HG02970 (cell line): ENCODE results near the gene TAB3.
A peak's percentile ranks its signal among the peaks of the same experiment; 100 is the strongest.

Experiments
- ATAC-seq: cut with Tn5 transposase; IDR thresholded peaks from one replicate; pipeline ENCODE4 v1.9.1; 2021; ENCODE audit warnings: mild to moderate bottlenecking, moderate library complexity, moderate number of reproducible peaks; ENCODE audit not compliant: unreplicated experiment, low FRiP score

TAB3 gene

DNA sequence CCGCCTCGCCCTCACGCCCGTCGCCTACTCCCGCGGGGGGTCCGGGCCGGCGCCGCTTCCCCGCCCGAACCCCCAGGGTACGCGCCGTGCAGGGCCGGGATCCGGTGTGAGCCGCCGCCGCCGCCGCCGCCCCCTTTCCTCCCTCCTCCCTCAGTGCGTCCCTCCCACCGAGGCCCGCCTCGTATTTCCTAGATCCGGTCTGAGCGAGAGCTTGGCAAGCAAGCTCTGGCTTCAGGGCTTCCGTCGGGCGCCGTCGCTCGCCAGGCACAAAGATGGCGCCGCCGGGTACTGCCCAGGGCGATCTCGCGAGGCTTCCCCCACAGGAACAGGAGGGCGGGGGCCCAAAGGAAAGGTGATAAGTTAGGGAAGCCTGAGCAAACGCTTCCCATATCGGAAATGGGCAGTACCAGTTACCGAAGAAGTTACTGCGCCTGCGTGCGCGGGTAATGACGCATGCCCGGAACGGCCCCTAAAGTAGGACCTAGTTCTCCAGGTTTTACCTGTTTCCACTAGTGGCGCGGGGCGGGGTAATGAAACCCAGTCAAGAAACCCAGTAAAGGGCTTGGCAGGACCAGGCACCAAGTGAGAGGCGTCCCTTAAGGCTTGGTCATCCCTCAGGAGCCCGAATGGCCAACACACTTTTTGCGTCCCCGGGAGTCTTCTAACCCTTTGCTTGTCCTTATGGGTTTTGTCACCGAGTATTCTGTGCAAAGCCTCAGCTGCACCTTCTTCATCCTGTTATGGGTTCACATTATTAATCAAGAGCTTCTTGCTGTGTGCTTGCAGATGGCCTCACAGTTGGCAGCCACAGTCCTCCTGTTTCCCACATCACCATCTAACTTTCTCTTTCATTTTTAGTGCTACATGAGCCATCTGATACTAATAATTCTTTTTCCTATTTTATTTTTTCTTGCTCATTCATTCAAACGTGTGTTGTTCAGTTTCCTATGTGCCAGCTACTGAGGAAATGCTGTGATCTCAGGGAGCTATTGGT is at the start of gene TAB3:
TSS of gene TAB3 (minus strand) at position 108 of the 994 bp plus-strand sequence. CDS start 29,666 bp downstream, outside the sequence.
- peak; percentile 83 for ATAC-seq

DNA sequence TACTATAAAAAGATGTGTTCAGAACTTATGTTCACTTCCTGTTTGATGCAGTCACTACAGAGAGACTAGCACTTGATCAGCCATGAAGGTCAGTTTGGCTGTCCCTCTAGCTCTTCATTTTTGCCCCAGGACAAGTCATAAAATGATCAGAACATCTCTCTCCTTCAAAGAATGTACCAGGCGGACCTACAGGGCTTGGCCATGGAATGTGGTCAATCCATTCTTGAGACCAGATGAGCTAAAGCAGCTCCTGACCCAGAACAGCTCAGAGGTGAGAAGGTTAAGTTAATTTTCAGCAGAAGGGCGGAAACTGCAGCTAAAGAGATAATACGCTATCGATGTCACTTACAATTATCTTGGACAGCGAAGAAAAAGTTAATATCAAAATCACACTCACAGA is 49.2 kb upstream of the TAB3 start:
- no peak for ATAC-seq

DNA sequence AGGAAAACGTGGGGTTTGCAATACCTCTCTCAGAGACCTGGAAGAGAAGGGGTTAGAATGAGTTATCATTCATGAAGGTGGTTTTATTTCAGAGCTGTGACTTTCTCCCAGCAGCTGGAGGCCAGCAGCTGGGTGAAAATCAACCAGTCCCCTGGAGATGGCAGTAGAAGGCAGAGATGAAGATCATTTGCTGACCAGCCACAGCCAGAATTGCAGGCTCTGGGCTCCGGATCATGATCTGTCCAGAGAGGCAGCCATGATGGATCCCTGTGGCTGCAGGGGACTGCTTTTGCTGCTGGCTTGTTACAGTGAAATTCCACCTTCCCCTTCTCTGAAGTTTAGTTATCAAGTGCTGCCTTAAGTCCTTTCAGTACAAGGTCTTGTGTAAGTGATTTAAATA is 46.9 kb upstream of the TAB3 start:
- no peak for ATAC-seq

DNA sequence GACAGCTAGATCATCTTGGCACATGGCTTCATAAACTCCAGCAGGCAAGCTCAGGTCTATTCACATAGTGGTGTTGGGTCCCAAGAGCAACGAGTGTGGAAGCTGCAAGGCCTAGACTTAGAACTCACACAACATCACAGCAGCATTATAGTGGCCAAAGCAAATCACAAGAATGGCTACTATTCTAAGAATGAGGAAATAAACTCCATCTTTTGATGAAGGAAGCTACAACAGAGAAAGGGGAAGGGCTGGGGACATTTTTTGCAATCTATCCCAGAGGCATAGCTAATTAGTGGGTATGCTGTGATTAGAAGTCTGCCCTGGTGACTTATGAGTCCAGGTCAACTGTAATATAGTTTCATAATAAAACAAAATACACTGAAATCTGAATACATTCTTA is 42.9 kb upstream of the TAB3 start:
- ATAC-seq, result no peak

GRCh38 chrX:30930679-30931078 is 41.6 kb upstream of the TAB3 start:
- no peak for ATAC-seq

- no peak for ATAC-seq
Observed at GRCh38 chrX:30930143-30930542, 41.1 kb upstream of the TAB3 start.

GRCh38 chrX:30920271-30920670 is 31.2 kb upstream of the TAB3 start:
- ATAC-seq, result no peak

DNA sequence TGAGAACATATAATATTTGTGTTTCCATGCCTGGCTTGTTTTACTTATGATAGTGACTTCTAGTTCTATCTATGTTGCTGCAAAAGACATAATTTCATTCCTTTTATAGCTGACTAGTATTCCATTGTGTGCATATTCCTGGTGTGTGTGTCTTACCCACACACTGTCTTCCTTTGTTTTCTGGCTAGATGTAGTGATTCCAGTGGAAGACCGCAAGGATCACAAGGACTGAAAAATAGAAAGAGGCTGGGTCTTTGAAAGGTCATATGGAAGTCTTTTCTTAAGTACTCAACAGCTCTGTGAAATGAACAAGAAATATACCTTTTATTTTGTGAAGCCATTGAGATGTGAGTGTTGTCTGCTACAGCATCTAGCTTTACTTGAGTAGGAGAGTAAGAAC is 29.4 kb upstream of the TAB3 start:
- ATAC-seq, result no peak

DNA sequence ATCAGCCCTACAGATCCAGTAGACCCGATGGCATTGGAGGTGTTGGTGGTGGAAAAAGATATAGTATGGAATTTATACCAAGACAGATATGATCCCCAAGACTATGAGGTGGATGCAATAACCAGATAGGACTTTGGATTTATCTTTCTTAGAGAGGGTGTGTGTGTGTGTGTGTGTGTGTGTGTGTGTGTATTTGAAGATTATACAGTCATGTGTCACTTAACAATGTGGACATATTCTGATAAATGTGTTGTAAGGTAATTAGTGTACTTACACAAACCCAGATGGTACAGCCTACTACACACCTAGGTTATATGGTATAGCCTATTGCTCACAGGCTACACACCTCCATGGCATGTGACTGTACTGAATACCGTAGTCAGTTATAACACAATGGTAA is 24.4 kb upstream of the TAB3 start:
- ATAC-seq, result no peak

GRCh38 chrX:30910124-30910860 is 21.2 kb upstream of the TAB3 start:
- ATAC-seq, result no peak

GRCh38 chrX:30906726-30907125 is 17.7 kb upstream of the TAB3 start:
- no peak for ATAC-seq

DNA sequence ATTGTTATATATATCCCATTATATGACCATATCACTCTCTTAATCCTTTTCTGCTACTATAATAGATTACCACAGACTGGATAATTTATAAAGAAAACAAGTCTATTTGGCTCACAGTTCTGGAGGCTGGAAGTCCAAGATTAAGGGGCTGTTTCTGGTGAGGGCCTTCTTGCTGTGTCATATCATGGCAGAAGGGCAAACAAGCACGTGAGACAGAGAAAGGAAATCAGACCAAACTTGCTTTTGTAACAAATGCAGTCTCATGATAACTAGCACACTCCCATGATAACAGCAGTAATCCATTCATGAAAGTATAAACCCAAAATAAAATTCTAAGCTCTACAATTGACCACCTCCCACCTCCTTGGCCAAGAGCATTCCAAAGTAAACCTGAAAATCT is 16.3 kb upstream of the TAB3 start:
- no peak for ATAC-seq

- ATAC-seq, result no peak
Observed at GRCh38 chrX:30904632-30905031, 15.6 kb upstream of the TAB3 start.

DNA sequence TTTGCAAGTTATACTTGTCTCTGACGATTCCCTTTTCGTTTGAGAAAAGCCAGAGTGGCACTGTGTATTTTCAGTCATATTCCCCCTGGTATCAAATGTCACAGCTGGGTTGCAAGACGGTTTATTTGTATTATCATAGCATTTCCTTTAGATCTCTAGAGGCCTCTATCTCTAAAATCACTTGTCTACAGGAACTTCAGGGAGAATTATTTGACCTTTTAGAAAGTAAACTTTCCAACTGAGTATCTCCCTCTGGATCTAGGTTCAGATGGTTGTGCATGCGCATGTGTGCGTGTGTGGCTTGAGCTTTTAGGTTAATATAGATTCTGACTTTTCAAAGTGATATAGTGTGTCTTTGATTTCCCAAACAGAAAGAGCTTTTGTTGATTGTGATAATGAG is 15.1 kb upstream of the TAB3 start:
- no peak for ATAC-seq

DNA sequence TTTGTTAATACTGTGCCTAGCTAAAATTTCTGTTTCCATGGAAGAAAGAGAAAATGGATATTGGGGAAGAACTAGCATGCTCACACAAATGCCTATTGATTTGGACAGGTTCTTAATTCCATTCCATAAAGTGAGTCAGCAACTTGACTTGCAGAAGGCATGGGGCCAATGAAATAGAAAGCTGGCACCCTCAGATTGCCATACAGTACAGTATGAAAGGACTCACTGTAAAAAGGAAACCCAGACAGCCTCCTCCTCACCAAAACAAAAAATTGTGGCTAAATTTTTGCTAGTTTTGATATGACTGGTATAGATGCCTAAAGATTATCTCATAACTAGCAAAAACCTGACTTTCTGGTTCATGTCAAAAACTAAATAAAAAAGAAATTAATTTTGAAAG is 11.2 kb upstream of the TAB3 start:
- ATAC-seq, result no peak

GRCh38 chrX:30898886-30899285 is 9.8 kb upstream of the TAB3 start:
- ATAC-seq, result no peak

GRCh38 chrX:30895370-30895769 is 6.3 kb upstream of the TAB3 start:
- no peak for ATAC-seq

DNA sequence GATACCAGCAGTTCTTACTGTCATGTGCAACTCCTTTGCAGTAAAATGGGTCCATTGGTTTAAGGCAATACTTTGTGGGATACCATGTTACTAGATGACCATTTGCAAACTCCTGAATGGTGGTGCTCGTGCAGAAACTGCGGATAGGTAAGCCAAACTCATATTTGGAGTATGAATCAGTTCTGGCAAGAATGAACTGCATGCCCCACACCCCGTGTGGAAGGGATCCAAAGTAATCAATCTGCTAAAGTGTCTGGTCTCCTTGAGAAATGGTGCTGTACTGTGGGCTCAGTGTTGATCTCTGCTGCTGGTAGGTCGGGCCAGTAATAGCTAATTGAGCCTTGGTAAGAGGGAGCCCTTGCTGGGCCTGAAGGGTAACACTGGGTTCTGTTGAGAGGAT is 4.2 kb upstream of the TAB3 start:
- ATAC-seq, result no peak

- ATAC-seq, result no peak
Observed at GRCh38 chrX:30892591-30892990, 3.5 kb upstream of the TAB3 start.

DNA sequence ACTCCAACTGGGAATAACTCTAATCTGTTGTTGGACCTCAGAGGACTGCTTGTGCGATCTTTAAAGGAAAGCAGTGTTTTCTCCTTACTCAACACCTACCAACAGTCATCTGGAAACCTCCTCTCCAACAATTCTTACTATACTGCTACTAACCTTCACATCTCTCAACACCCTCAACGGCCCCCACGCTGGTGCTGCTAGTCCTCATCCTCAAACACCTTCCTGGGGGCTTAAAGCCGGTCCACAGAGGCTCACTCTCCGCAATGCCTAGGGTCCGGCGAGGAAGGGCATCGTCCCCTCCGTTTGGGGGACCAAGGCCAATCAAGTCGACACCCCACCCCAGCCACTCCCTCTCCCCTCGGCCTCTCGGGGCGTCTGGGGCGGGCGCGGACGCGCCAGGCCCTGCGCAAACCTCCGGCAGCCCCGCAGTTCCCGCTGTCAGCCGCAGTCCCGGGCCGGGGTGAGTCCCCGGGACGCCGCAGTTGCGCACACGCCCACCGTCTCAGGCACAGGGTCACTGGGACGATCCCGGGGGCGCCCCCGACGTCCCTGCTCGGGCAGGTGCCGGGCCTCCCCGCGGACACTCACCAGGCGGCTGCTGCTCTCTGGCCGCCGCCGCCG is 418 bp downstream of the TAB3 start:
- ATAC-seq, result peak; percentile 13

DNA sequence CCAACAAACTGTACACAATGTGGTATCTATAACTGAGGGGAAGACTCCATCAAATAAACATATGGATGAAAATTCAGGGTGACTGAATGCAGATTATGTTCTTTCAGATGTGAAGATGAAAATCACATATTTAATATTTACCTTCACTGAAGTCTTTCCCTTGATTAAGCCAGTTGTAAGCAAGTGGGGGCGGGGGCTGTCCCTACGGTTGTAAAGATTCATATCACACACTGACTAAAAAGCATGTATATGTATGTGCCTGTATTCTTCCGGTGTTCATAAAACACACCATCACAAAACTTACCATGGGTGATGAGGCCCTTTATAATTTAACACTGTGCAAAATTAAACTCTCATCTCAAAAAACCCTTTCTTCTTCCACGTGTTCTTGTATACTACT is 1.3 kb downstream of the TAB3 start:
- ATAC-seq, result no peak
